ENCODE data around the gene PUM1. TPM values are rescaled to one million over a fixed set of nuclear protein-coding genes. Genes with fewer than 3 reads are reported as not detected.

PUM1 gene
- polyA plus RNA-seq, 4 donors, result 16.5 to 76.5 (median 23.3) TPM

DNA sequence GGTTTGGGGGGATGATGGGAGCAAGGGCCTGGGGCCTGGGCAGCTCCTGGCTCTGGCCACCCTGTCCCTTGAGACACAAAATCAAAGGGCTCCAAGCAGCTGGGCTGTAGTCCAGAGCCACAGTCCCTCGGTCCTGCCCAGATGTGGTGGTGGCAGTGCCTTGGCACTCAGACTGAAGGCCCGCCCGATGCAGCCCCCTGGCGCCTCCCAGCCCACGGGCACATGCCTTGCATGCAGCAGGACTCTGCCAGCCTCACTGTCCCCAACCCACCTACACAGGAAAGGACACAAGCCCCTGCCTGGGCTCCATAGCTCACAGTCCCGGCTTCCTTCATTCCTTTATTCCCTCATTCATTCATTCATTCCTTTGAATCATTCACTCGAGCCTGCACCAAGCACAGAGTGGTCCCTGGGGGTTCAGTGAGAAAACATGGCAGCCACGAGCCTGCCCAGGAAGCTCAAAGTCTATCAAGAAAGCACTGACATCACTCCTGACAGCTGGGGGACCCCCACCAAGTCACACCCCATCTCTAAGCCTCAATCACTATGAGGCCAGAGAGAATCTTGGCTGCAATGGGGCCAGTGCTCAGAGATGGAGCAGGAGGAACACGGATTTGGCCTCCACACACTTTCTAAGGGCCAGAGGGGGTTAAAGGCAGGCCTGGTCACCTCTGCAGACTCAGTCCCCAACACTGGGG is 162.8 kb downstream of the PUM1 start:
- H3K9me3 ChIP-seq (ENCODE audit: control insufficient read depth in 2 of 2, insufficient read depth in 1 of 2, low read depth in 1 of 2, low read length in 1 of 2), result no peaks in the 10 kb centered on the region
- WGBS, 3 donors, result 68 to 81% (median 72%) methylated on average over 9 of the region's 9 CpGs
- peak overlapping the region in 1 of 3 donors; percentile 81 for H3K27ac ChIP-seq (ENCODE audit: low read depth in 1 of 3, low read length in 2 of 3)
- H3K4me3 ChIP-seq (ENCODE audit: low read depth in 1 of 3, low read length in 3 of 3), result no peak overlapping the region
- peaks cover 0 to 16% (median 0%) of the 10 kb centered on the region in 3 donors for H3K36me3 ChIP-seq (ENCODE audit: control insufficient read depth in 3 of 3, insufficient read depth in 2 of 3, low read depth in 1 of 3, low read length in 3 of 3)
- peaks cover 0 to 4% (median 3%) of the 10 kb centered on the region in 3 donors for H3K27me3 ChIP-seq (ENCODE audit: control insufficient read depth in 3 of 3, insufficient read depth in 3 of 3, low read length in 3 of 3)
- no peak for DNase-seq
- FAIRE-seq, result no peak
- H3K4me1 ChIP-seq (ENCODE audit: control insufficient read depth in 3 of 3, insufficient read depth in 2 of 3, low read depth in 1 of 3, low read length in 2 of 3), result peaks cover 0 to 21% (median 10%) of the 10 kb centered on the region in 3 donors

- DNase-seq, result no peak
- 46 to 55% (median 52%) methylated on average over 11 of the region's 11 CpGs for WGBS, 3 donors
- peaks cover 0 to 15% (median 10%) of the 10 kb centered on the region in 3 donors for H3K4me1 ChIP-seq (ENCODE audit: control insufficient read depth in 3 of 3, insufficient read depth in 2 of 3, low read depth in 1 of 3, low read length in 2 of 3)
- no peak overlapping the region for H3K4me3 ChIP-seq (ENCODE audit: low read depth in 1 of 3, low read length in 3 of 3)
- no peaks in the 10 kb centered on the region for H3K27me3 ChIP-seq (ENCODE audit: control insufficient read depth in 3 of 3, insufficient read depth in 3 of 3, low read length in 3 of 3)
- FAIRE-seq, result no peak
- peaks cover 0 to 16% (median 0%) of the 10 kb centered on the region in 3 donors for H3K36me3 ChIP-seq (ENCODE audit: control insufficient read depth in 3 of 3, insufficient read depth in 2 of 3, low read depth in 1 of 3, low read length in 3 of 3)
- peak overlapping the region in 1 of 3 donors; percentile 81 for H3K27ac ChIP-seq (ENCODE audit: low read depth in 1 of 3, low read length in 2 of 3)
- no peaks in the 10 kb centered on the region for H3K9me3 ChIP-seq (ENCODE audit: control insufficient read depth in 2 of 2, insufficient read depth in 1 of 2, low read depth in 1 of 2, low read length in 1 of 2)
Measured at GRCh38 chr1:30901798-30902581, 163.5 kb downstream of the PUM1 start.

DNA sequence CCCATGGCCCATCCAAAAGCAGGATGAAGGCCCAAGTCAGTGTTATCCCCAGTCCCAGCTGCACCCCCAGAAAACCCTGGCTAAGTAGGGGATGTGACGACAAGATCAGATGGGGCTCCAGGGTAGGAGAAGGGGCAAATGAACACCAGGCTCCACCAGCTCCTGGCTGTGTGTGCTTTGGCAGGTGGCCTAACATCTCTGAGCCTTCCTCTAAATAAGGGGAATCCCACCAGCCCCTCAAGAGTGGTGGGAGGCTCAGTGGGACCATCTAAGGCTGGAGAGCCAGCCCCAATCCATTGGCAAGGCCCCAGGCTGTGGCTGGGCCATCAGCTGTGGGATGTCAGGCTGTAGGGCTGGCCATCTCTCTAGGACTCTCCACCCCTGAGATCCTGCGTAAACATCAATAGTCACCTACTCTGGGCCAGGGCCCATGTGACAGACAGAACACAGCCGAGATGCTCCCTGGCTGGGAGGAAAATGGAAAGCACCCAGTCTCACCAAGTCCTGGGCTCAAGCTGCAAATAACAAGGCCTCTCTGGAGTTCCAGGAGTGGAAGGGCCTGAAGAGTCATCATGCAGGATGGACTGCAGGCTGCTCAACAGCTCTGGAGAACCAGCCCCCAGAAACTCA is 164.5 kb downstream of the PUM1 start:
- H3K36me3 ChIP-seq (ENCODE audit: control insufficient read depth in 3 of 3, insufficient read depth in 2 of 3, low read depth in 1 of 3, low read length in 3 of 3), result peaks cover 0 to 16% (median 0%) of the 10 kb centered on the region in 3 donors
- FAIRE-seq, result no peak
- H3K9me3 ChIP-seq (ENCODE audit: control insufficient read depth in 2 of 2, insufficient read depth in 1 of 2, low read depth in 1 of 2, low read length in 1 of 2), result no peaks in the 10 kb centered on the region
- H3K4me1 ChIP-seq (ENCODE audit: control insufficient read depth in 3 of 3, insufficient read depth in 2 of 3, low read depth in 1 of 3, low read length in 2 of 3), result peaks cover 0 to 18% (median 10%) of the 10 kb centered on the region in 3 donors
- peak overlapping the region in 1 of 3 donors; percentile 42 for H3K27ac ChIP-seq (ENCODE audit: low read depth in 1 of 3, low read length in 2 of 3)
- DNase-seq, result no peak
- H3K4me3 ChIP-seq (ENCODE audit: low read depth in 1 of 3, low read length in 3 of 3), result no peak overlapping the region
- 70 to 79% (median 76%) methylated on average over 3 of the region's 3 CpGs for WGBS, 3 donors
- H3K27me3 ChIP-seq (ENCODE audit: control insufficient read depth in 3 of 3, insufficient read depth in 3 of 3, low read length in 3 of 3), result no peaks in the 10 kb centered on the region

GRCh38 chr1:30900486-30900885 is 165.0 kb downstream of the PUM1 start:
- Histone ChIP-seq H3K9me3 (ENCODE audit: control insufficient read depth in 2 of 2, insufficient read depth in 1 of 2, low read depth in 1 of 2, low read length in 1 of 2) (no peaks in the 10 kb centered on the region), H3K4me3 (ENCODE audit: low read depth in 1 of 3, low read length in 3 of 3) (no peak overlapping the region), H3K4me1 (ENCODE audit: control insufficient read depth in 3 of 3, insufficient read depth in 2 of 3, low read depth in 1 of 3, low read length in 2 of 3) (peaks cover 0 to 18% (median 10%) of the 10 kb centered on the region in 3 donors), H3K27me3 (ENCODE audit: control insufficient read depth in 3 of 3, insufficient read depth in 3 of 3, low read length in 3 of 3) (no peaks in the 10 kb centered on the region), H3K27ac (ENCODE audit: low read depth in 1 of 3, low read length in 2 of 3) (no peak overlapping the region), H3K36me3 (ENCODE audit: control insufficient read depth in 3 of 3, insufficient read depth in 2 of 3, low read depth in 1 of 3, low read length in 3 of 3) (peaks cover 0 to 16% (median 0%) of the 10 kb centered on the region in 3 donors)
- WGBS, 3 donors, result 58 to 75% (median 71%) methylated on average over 6 of the region's 6 CpGs
- DNase-seq (no peak), FAIRE-seq (no peak)

GRCh38 chr1:30899577-30900389 is 165.7 kb downstream of the PUM1 start:
- H3K9me3 ChIP-seq (ENCODE audit: control insufficient read depth in 2 of 2, insufficient read depth in 1 of 2, low read depth in 1 of 2, low read length in 1 of 2), result no peaks in the 10 kb centered on the region
- no peaks in the 10 kb centered on the region for H3K27me3 ChIP-seq (ENCODE audit: control insufficient read depth in 3 of 3, insufficient read depth in 3 of 3, low read length in 3 of 3)
- FAIRE-seq (no peak), DNase-seq (no peak)
- H3K27ac ChIP-seq (ENCODE audit: low read depth in 1 of 3, low read length in 2 of 3), result no peak overlapping the region
- H3K4me3 ChIP-seq (ENCODE audit: low read depth in 1 of 3, low read length in 3 of 3), result no peak overlapping the region
- peaks cover 0 to 18% (median 10%) of the 10 kb centered on the region in 3 donors for H3K4me1 ChIP-seq (ENCODE audit: control insufficient read depth in 3 of 3, insufficient read depth in 2 of 3, low read depth in 1 of 3, low read length in 2 of 3)
- WGBS, 3 donors, result 76 to 77% (median 77%) methylated on average over 13 of the region's 13 CpGs
- H3K36me3 ChIP-seq (ENCODE audit: control insufficient read depth in 3 of 3, insufficient read depth in 2 of 3, low read depth in 1 of 3, low read length in 3 of 3), result peaks cover 0 to 18% (median 0%) of the 10 kb centered on the region in 3 donors

- H3K9me3 ChIP-seq (ENCODE audit: control insufficient read depth in 2 of 2, insufficient read depth in 1 of 2, low read depth in 1 of 2, low read length in 1 of 2), result no peaks in the 10 kb centered on the region
- DNase-seq, result no peak
- peaks cover 0 to 18% (median 10%) of the 10 kb centered on the region in 3 donors for H3K4me1 ChIP-seq (ENCODE audit: control insufficient read depth in 3 of 3, insufficient read depth in 2 of 3, low read depth in 1 of 3, low read length in 2 of 3)
- FAIRE-seq, result no peak
- H3K4me3 ChIP-seq (ENCODE audit: low read depth in 1 of 3, low read length in 3 of 3), result no peak overlapping the region
- H3K27ac ChIP-seq (ENCODE audit: low read depth in 1 of 3, low read length in 2 of 3), result no peak overlapping the region
- peaks cover 0 to 17% (median 0%) of the 10 kb centered on the region in 3 donors for H3K36me3 ChIP-seq (ENCODE audit: control insufficient read depth in 3 of 3, insufficient read depth in 2 of 3, low read depth in 1 of 3, low read length in 3 of 3)
- H3K27me3 ChIP-seq (ENCODE audit: control insufficient read depth in 3 of 3, insufficient read depth in 3 of 3, low read length in 3 of 3), result no peaks in the 10 kb centered on the region
- 88 to 91% (median 89%) methylated on average over 10 of the region's 10 CpGs for WGBS, 3 donors
Measured at GRCh38 chr1:30898031-30898815, 167.3 kb downstream of the PUM1 start.

DNA sequence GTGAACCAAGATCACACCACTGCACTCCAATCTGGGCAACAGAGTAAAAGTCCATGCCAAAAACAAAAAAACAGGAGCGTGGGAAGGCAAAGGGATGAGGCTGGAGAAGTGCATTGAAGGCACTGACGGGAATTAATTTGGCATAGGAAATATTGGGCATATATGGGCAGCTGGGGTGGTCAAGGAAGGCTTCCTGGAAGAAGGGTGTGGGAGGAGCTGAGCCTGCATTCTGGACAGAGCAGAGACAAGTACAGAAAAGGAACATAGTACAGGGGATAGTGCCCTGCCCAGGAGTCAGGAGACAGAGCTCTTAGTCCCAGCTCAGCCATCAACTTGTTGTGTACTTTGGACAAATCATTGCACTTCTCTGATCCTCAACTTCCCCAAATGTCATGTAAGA is 168.6 kb downstream of the PUM1 start:
- Histone ChIP-seq H3K4me1 (ENCODE audit: control insufficient read depth in 3 of 3, insufficient read depth in 2 of 3, low read depth in 1 of 3, low read length in 2 of 3) (peaks cover 0 to 19% (median 3%) of the 10 kb centered on the region in 3 donors), H3K4me3 (ENCODE audit: low read depth in 1 of 3, low read length in 3 of 3) (no peak overlapping the region), H3K27me3 (ENCODE audit: control insufficient read depth in 3 of 3, insufficient read depth in 3 of 3, low read length in 3 of 3) (no peaks in the 10 kb centered on the region), H3K27ac (ENCODE audit: low read depth in 1 of 3, low read length in 2 of 3) (no peak overlapping the region), H3K9me3 (ENCODE audit: control insufficient read depth in 2 of 2, insufficient read depth in 1 of 2, low read depth in 1 of 2, low read length in 1 of 2) (no peaks in the 10 kb centered on the region), H3K36me3 (ENCODE audit: control insufficient read depth in 3 of 3, insufficient read depth in 2 of 3, low read depth in 1 of 3, low read length in 3 of 3) (peaks cover 0 to 17% (median 0%) of the 10 kb centered on the region in 3 donors)
- DNase-seq, result no peak
- no peak for FAIRE-seq
- 86 to 91% (median 90%) methylated on average over 2 of the region's 2 CpGs for WGBS, 3 donors
